GM19372 (cell line): ENCODE data around the gene GALNT12.

Experiments used
- ATAC-seq: cut with Tn5 transposase; IDR thresholded peaks from one replicate; pipeline ENCODE4 v1.9.1; 2021; ENCODE audit warnings: mild to moderate bottlenecking, low read depth, moderate library complexity; ENCODE audit not compliant: unreplicated experiment

Gene GALNT12

GRCh38 chr9:98852961-98853360 lies 45.5 kb downstream of the GALNT12 start:
- no peak for ATAC-seq

GRCh38 chr9:98854266-98854665 lies 46.8 kb downstream of the GALNT12 start:
- ATAC-seq = no peak

DNA sequence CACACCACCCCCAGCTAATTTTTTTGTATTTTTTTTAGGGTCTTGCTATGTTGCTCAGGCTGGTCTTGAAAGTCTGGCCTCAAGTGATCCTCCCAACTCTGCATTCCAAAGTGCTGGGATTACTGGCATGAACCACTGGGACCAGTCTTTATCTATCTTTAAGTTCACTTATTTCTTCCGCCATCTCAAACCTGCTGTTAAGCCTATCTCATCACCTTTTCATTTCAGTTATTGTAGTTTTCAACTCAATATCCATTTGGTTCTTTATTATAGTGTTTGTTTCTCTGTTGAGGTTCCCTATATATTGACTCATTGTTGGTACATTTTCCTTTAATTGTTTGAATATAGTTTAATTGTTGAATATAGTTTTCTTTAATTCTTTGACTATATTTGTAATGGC lies 48.1 kb downstream of the GALNT12 start:
- ATAC-seq = no peak

DNA sequence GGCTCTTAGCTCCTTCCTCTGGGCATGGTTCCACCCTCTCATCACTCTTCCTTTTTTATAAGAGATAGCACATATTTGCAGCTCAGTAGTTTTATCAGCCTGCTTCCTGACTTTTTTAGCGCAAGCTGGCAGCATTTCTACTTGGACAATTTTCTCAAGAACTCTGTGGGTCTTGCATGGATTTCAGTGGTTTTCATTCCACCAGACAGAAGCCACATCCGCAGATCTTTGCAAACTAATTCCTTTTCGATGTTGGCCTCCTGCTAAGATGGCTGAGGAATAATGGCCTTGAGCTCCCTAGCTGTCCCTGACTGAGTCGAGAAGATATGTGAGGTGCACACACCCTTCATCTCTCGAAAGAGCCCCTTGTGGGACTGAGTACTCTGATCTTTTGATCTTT lies 49.5 kb downstream of the GALNT12 start:
- ATAC-seq = no peak

DNA sequence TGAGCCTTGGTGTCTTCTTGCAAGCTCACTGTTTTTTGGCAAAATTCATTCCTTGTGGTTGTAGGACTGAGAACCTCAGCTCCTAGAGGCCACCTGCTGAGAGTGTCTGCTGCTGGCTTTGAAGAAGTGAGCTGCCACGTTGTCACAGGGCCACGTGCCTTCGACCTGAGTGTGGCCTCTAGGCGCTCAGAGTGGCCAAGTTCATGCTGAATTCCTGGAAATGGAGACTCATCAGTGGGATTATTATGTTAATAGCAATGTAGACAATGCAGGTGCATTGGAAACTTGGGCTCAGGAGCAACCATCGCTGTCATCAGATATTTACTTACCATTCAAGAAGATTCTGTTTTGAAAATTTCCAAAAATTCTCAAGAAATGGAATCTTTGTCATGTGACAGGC lies 52.5 kb downstream of the GALNT12 start:
- no peak for ATAC-seq

- ATAC-seq = no peak
Measured at GRCh38 chr9:98860871-98861293, 53.4 kb downstream of the GALNT12 start.

- no peak for ATAC-seq
Measured at GRCh38 chr9:98861781-98862504, 54.5 kb downstream of the GALNT12 start.

GRCh38 chr9:98862936-98863335 lies 55.5 kb downstream of the GALNT12 start:
- ATAC-seq = no peak

DNA sequence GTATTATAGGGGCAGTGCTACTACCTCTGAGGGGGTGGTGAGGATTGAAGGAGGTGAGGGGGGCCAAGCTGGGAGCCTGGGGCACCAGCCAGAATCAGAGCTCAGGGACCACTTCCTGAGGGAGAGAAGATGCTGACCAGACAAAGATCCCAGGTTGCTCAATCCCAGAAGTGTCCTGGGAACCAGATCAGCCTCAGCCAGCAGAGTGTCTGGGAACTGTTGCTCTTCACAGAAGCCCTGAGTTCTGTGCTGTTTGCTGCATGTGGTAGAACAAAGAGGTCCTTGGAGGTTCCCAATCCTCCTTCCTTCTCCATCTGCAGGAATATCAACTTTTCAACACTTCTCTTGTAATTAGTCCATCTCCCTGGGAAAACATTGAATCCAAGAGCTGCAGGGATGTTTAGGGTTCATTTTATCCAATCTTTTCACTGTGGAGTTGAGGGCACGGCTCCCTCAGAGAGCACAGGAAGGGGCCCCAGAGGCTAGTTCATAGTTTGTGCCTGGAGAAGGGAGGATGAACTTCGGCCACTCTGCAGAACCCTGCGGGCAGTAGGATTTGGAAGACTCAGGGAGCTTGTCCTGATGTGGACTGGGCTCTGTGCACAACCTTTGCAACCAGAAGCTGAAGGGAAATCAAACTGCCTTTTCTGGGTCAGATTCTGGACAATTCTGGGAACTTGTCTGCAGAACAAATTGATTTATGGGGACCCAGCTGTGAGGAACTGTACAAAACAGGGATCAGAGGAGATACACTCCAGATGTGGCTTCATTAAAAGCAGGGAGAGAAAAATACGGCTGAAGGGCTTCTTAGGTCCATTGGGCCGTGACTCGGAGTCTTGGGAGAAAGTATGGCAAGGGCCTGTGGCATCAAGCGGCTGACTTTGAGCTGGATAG lies 57.1 kb downstream of the GALNT12 start:
- no peak for ATAC-seq

DNA sequence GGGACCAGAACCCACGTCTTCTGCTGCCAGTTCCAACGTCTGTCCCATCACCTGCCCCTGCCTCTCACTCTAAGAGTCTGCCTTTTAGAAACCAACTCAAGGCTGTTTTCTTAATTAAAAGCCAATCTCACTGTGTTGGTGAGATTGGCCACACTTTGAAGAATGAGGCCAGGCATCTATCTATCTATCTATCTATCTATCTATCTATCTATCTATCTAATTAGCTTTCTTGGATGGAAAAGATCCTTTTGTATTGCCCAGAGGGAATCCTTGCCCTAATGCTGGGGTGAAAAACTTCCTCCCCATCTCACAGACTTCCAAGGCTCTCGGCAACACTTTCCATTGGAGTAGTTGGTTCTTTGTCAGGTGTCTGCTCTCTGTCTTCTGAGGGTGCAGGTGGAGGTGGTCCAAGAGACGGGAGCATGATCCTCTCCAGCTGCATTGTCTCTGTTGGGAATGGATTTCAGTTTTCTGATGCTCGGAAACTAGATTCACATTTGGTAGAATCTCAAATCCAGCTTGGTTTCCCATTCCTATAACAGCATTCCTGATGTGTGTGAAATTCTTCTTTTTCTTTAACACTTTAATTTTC lies 57.9 kb downstream of the GALNT12 start:
- no peak for ATAC-seq

DNA sequence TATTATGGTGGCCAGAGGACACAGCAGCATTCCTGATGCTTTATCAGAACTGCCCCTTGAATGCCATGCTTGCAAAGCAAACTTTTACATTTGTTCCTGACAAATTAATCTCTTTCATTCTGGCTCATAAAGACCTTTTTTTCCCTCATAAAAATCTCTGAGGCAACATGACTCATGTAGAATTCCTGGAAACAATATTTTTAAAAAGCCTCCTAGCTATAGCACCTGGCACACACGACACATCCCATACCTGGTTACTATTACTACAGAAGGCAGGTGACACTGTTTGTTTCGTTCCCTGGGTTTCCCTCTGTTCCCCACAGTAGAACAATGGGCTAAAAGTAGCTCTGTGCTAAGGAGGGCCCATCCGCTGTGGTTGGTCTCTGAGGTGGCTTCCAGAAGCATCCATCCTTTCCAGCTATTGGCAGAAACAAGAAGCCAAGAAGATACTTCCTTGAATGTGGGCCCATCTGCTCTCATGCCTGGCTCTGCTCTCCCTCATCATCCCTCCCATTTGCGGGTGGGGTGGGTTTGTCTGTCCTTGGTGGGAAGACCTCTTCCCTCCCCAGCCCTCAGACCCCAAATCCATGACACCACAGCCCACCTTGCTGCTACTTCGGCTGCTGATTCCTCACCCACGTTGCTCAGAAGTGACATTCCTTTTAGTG lies 59.1 kb downstream of the GALNT12 start:
- ATAC-seq = no peak

- ATAC-seq = no peak
Measured at GRCh38 chr9:98867103-98867428, 59.6 kb downstream of the GALNT12 start.

DNA sequence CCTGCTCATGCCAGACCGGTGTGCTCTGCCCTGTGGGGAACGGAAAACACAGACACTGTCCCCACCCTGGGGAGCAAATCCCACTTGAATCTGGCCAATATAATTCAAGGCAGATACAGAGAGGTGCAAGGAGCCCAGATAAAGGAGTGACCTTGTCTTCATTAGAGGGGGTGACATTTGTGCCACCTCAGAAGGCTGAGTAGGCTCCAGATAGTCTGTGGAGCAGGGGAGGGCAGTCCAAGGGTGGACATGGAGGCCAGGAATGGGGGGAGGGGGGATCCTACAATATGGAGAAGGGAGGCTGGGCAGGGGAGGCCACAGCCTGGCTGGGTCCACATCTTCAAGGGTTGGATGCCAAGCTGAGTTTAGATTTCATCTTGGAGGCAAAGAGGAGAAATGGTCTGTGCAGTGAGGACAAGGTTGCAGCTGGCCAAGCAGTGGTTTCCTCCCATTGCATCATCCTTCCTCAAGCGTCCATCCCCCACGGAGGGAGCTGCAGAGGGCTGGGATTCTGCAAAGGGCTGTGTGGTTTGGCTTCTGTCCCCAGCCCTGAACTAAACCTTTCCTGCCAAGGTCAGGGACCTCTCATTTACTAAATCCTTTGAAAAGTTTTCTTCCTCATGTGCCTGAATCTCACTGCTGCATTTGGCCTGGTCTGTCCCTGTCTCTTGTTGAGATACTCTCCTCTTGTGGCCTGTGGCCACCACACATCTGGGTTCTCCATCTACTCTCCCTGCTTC lies 60.1 kb downstream of the GALNT12 start:
- no peak for ATAC-seq

DNA sequence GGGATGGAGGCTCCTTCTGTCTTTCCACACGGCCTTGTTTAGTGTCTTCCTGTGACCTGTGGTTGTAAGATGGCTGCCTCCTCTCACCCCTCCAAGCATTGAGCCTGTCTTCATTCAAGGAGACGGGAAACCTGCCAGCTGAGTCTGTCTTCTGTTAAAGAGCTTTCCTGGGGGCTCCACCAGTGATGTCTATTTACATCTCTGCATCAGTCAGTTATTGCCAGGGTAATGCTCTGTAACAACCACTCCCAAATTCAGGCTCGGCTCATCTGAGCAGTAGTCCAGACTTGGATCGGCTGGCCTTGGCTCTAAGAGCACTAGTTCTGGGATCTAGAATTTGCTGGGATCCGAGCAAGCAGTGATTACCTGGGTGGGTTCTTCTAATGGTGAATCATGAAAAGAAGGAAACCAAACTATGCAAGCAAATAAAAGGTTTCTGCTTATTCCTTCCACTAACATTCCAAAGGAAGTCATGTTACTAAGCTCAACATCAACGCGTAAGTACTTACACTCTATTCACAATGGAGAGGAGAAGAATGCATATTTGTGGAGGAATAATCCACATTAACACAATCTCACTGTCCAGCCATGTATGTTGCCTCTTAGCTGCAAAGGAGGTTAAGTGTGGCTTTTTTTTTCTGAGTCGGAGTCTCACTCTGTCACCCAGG lies 61.7 kb downstream of the GALNT12 start:
- no peak for ATAC-seq

GRCh38 chr9:98869866-98870265 lies 62.4 kb downstream of the GALNT12 start:
- no peak for ATAC-seq

DNA sequence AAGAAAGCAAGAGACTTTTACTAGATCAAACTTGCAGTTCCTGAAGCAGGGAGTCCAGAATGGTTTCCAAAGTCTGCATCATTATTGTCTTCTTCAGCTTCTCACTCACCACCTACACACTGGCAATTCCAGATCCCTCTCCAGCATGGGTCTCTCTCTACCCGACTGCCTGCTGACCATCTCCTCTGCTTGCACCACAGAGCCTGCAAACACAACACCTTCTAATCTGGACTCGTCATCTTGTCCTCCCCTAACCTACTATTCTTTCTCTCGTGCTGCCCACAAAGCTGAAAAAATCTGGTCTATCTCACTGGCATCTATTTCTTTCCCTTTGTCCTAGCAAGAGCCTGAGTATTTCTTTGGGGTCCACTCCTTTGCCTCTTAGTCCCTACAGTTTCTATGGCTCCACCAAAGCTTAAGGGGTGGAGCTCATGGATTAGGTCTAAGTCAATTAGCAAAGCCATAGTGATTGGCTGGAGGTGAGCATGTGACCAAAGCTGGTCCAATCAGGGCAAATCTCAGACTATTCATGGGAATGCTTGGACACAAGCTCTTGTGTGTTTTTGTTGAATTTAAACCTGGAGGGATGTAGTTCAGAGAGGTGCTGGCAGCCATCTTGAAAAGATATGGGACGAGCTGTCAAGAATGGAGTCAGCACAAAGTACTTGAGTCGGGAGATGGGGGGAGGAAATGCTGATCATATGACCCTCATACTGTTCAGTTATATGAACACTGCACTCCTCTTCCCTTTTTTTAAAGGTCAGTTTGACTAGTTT lies 63.5 kb downstream of the GALNT12 start:
- no peak for ATAC-seq

DNA sequence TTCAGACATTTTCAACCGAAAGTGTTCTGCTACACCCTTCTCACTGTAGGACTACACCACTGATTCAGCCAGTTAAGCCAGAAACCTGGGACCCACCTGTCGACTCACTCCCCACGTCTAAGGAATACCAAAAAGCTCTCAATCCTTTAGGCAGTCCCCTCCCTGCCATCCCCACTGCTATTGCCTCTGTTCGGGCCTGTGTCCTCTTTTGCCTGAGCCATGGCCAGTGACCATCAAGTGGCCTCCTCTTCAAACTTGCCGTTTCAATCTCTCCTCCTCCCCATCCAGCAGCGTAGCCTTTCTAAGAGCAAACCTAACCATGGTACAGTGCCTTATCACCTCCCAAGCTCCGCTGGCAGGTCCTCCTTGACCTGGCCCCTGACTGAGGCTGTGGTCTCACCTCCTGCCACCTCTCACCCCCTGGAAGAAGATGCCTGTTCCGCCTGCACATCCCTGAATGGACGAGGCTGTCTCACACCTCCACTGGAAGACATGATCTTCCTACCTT lies 64.1 kb downstream of the GALNT12 start:
- no peak for ATAC-seq

- no peak for ATAC-seq
Measured at GRCh38 chr9:98873526-98873925, 66.1 kb downstream of the GALNT12 start.

DNA sequence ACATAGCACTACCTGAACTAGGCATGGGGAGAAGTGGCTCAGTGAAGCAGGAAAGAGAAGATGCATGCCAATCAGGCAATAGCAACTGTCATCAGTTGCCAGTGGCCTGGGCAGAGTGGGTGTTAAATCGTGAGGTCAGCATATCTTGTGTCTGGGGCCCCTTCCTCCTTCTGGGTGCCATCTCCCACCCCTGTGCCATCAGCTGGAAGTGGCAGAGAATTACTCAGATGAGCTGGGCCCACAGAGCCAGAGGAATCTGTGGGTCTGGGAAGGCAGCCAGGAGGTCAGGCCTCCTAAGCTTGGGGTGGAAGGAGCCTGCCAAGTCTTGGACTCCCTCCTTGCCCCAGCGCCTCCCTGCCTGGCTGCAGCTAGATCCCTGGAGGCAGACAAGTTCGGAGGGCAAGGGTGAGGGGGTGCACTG lies 66.5 kb downstream of the GALNT12 start:
- no peak for ATAC-seq
